Ovary (tissue), 3 donors: Measurements from ENCODE around the gene WNK2.

Experiments used
- POLR2A ChIP-seq: fragments of 450-650 bp; IDR thresholded peaks from one replicate; pipeline ENCODE4 v1.6.1; 2017; ENCODE audit warnings: antibody characterized with exemption, mild to moderate bottlenecking, moderate library complexity
- TF ChIP-seq, protein P1 (sequence below), 3 donors: fragments of 450-650 bp in 2 of 3; fragments of 200-600 bp in 1 of 3; IDR thresholded peaks; one replicate each; pipeline versions ENCODE4 v1.5.1 to v1.8.0; 2016 to 2022; ENCODE audit warnings: antibody characterized with exemption in 3 of 3, mild to moderate bottlenecking in 1 of 3
- donor health status: DM: no; HTN: no; CAD: no.

DNA sequence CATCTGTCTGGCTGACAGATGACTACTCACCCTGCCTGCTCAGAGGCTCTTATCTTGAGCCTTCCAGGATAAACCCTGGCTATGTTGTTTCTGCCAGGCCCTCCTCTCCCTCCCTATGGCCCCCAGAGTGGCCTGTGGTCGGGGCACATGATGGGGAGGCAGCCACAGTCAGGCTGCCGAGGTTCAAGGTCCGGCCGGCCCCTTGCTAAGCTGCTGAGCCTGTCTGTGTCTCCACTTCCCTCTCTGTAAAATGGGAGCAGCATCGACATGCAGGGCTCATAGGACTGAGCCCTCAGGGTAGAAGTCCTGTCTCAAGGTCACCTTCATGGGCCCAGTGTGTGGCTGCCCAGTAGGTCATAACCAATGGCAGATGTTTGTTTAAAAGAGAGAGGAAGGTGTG, 28.5 kb downstream of the WNK2 start:
- no peak for TF ChIP-seq POLR2A
- TF ChIP-seq, protein P1, sequence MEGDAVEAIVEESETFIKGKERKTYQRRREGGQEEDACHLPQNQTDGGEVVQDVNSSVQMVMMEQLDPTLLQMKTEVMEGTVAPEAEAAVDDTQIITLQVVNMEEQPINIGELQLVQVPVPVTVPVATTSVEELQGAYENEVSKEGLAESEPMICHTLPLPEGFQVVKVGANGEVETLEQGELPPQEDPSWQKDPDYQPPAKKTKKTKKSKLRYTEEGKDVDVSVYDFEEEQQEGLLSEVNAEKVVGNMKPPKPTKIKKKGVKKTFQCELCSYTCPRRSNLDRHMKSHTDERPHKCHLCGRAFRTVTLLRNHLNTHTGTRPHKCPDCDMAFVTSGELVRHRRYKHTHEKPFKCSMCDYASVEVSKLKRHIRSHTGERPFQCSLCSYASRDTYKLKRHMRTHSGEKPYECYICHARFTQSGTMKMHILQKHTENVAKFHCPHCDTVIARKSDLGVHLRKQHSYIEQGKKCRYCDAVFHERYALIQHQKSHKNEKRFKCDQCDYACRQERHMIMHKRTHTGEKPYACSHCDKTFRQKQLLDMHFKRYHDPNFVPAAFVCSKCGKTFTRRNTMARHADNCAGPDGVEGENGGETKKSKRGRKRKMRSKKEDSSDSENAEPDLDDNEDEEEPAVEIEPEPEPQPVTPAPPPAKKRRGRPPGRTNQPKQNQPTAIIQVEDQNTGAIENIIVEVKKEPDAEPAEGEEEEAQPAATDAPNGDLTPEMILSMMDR (IDR thresholded peaks at IDR 0.05) = no peak
